Activated naive CD4-positive, alpha-beta T cell treated with anti-CD3 and anti-CD28 coated beads, Interleukin-2, amount 50 U/mL, for 16 hours (primary cell): ENCODE measurements around the gene SYNPO2.

Experiments
- DNase-seq: peaks from one replicate; pipeline ENCODE4 v3.0.0-alpha.2; 2020

The SYNPO2 gene

DNA sequence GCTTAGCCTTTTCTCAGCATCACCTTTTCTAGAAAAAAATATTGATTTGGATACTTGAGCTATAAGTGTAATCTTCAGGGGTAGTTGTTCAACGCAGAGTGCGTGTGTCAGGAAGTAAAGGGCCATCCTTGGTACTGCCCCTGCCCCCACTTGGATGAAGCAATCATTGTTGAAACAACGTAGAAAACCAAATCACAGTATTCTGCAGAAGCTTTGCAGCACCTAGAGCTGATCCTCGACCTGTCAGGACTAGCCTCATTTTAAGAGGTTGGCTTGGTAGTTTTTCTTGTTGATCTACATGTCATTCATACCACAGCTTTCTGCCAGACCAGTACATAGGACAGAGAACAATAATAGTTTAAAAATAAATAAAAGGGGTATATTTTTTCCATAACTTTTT, 181.6 kb downstream of the SYNPO2 start:
- DNase-seq = no peak

DNA sequence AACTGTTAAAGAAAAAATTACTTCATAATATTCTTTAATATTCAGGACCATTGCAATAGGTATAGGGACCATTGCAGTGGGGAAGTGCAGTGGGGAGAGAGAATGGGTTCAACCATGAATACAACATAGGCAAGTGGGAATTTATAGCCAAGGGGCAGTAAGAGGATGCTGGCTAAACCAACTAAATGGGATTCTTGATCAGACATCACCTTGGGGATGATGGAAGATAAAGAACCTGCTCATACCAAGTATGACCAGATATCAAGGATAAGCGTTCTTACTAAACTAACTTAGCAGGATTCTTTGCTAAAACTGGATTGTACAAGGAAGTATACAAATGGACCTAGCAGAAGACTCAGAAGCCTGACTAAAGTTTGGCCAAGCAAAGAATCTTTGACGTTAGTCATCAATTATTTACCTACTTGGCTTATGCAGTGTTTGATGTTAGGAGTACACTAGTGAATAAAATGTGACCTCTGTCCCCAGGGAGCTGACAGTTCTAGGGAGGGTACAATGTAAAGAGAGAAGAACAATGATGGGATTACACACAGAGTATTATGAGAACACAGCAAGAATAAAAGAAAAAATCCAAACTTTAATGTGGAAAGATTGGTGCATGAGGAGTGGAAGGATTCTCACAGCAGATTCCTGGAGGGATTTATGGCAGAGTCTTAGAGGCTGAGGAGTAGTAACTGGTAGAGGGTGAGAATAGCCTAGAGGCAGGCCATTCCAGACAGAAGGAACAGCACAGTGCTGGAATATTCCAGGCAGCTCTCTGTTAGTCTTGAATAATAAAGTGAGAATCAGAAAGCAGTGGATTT, 192.3 kb downstream of the SYNPO2 start:
- no peak for DNase-seq

DNA sequence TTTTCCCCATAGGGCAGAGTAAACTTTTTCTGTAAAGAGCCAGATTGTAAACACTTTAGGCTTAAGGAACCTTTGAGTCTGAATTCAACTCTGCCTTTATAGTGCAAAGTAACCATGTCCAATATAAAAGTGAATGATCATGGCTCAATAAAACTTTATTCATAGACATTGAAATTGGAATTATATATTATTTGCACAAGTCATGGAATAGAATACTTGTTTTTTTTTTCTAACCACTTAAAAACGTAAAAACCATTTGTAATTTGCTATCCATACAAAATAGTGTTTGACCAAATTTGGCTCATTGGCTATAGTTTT, 192.8 kb downstream of the SYNPO2 start:
- no peak for DNase-seq

DNA sequence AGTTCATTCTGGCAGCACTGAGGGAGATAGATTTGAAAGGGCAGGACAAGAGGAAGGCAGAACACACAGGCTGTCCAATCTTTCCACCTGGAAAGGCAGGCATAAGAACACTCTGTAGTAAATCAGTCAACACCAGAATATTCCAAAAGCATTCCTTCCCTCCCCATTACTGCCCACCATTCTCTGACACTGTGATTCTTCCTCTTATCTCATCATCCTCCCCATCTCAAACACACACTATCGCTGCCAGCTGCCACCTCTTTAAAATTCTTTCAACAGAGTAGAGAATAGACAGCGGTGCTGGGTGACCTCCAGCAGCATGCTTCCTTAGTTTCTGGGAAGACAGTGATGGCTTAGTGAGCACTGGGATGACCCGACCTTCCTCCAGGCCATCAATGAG, 193.3 kb downstream of the SYNPO2 start:
- no peak for DNase-seq

DNA sequence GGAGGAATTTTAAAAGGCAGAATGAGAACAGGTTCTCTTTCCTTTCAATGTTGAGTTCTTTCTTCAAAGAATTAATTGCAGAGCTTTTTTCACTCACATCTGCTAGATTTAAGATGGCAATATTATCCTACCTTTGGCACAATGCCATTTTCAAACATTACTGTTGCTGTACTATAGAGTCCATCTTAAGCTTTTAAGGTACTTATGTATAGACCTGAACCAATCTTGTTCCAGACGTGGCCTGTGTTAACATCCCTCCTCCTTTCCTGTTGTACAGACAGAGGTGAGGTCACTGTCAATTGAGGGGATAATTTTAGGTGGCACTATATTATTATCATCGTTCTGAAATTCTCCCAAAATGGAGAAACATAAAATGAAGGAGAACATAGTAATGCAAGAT, 194.0 kb downstream of the SYNPO2 start:
- no peak for DNase-seq

DNA sequence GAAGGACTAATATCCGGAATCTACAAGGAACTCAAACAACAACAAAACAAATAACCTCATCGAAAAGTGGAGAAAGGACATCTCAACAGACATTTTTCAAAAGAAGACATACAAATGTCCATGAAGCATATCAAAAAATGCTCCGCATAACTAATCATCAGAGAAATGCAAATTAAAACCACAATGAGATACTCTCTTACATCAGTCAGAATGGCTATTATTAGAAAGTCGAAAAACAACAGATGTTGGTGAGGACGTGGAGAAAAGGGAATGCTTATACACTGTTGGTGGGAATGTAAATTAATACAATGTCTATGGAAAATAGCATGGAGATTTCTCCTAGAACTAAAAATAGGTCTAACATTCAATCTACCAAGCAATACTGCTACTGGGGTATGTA, 195.9 kb downstream of the SYNPO2 start:
- DNase-seq = no peak

DNA sequence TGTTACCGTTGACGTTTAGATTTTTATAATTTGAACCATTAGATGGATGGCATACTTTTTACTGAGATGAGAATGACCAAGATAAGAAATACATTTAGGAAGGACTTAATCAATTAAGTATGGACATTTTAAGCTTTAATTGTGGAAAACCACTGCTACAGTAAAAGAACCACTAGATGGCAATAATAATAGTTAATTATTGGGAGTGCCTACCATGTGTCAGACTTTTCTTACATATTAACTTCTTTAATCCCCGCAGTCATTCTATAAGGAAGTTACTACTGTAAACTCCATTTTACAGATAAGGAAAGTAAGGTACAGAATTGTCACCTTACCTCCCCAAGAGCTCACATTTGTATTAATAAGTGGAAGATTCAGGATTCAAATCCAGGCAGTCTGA, 198.5 kb downstream of the SYNPO2 start:
- no peak for DNase-seq

DNA sequence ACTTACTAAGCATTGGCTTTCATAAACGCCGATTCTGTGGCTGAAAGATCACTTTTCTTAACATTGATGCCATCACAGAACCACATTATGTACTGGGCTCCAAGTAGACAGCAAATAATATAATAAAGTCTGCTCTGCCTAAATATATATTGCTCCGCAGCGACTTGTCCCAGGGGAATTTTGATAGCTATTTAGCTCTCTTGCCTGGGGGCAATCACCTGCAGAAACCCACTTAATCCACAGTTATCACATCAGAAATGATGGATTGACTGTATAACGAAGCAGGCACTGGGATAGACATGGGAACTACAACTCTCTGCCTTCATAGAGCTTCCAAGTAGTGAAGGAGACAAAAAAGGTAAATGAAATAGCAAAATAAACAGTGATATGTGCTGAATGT, 199.0 kb downstream of the SYNPO2 start:
- DNase-seq = no peak

DNA sequence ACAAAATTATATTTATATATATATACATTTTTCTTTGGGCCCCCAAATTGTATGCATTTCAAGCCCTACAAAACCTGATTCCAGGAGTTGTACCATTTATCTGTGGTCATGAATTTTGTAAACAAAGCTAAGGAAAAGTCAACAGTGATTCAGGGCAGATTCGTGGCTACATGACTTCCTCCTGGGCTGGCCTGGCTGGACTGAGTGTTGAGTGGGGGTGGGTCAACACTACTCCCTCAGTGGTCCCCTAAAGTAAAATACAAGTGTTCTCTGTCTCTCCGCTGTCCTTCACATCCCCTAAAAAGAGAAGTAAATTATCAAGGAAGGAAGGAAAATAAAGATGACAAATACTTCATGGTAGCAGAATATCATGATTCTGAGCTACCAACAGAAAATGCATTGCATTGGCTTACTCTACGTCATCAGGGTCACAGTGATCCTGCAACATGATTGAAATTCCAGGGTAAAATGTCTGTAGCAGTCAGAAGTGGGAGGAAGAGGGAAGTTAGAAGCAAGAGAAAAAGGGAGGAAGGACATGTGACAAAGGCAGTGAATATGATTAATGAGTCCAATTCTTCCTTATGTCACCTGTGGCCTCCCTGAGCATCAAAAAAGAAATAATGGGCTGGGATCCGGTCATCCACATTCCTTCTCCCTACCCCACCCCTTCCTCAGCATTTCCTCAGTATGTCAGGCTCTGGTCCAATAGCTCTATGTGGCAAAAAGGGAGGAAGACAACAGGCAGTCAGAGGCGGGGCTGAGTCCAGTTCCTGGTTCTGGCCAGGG, 204.6 kb downstream of the SYNPO2 start:
- no peak for DNase-seq

DNA sequence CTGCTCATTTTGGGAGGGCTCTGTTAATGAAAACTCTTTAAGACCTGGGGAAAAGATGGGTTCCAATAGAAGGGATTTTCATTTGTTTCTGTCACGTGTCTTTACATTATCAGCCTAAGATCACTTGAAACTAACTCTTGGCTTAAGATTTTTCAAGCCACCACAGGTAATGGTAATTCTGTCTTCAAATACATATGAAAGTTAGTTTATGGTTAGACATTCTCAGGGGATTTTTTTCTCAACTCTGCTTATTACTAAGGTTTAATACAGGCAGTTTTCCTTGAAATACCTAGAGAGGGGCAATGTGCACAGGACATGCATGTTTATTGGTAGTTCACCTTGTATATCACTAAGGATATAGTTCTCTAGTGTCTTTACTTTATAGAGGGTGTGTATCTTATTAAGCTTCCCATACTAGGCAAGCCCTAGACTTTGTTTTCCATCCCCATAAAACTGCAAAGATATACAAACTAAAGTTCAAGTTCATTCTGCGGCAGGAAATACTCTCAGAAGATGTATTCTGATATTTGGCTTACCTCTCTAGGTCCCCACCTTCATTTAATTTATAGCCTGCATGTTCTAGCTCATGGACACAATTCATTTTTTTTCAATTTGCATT, 208.7 kb downstream of the SYNPO2 start:
- no peak for DNase-seq

DNA sequence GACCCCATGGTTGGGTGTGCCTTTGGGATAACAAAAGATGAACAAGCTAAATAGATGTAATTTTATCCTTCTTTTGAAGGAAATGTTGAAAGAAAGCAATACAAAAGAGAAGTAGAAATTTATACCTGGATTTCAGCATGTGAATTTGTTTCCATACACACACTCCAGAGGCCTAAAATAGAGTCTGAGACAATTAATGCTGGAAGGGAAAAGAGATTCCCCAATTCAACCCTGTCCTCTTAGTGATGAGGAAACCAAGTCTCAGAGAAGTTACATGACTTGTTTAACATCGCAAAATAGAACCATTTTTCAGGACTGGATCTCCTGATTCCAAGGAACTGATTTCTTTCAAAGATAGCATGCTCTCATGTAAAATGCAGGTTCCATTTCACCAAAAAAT, 209.7 kb downstream of the SYNPO2 start:
- no peak for DNase-seq

DNA sequence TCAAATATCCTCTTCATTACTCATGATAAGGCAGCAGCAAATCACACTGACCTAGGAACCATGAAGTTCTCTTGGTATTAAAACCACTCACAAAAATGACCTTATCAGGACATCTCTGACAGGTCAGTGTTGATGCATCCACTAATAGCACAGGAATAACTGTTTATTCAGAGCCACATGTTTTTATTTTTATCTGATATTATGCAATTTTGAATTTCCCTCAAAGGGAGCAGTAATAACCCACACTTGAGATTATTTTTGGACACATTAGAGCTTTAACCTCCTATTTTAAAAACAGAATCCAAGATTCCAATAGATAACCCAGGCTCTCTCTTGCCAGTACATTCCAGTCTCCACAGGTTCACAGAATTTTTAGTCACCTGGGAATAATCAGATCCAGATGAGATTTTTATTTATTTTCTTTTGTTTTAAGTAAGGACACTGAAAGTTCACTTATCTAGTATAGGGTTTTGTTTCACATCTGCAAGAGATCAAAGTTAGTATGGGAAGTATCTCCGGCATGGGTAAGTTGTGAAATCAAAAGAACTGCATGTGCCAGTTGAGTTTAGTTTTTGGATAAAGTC, 210.7 kb downstream of the SYNPO2 start:
- DNase-seq = no peak

DNA sequence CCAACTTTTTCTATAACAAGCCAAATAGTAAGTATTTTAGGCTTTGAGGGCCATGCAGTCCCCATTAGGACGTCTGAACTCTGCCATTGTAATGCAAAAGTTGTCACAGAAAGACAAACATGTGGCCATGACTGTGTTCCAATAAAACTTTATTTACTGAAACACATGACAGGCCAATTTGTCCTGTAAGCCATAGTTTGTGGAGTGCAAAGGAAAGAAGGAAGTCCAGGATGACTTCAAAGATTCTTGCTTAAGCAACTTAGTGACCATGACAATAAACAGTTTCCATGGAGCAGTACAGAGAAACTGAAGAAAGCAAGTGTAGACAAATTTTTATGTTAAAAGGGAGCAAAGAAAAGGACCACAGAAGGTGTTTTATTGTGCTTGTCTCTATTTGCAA, 212.0 kb downstream of the SYNPO2 start:
- no peak for DNase-seq

DNA sequence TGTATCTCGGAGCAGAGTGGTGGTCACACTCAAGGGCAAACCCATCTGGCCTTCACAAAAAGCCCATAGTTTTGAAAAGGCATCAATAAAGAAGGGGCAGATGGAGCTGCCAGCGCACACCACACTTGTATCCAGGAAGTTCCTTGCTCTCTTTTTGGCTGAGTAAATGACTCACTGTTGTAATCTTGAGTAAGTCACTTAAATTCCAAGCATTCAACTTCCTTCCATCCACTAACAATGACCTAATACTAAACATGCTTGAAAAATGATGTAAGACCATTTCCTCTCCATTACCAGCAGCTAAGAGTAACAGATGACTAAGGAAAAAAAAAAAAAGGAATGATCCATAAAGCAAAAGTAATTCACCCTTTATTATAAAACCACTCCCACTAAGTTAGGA, 214.6 kb downstream of the SYNPO2 start:
- DNase-seq = no peak

DNA sequence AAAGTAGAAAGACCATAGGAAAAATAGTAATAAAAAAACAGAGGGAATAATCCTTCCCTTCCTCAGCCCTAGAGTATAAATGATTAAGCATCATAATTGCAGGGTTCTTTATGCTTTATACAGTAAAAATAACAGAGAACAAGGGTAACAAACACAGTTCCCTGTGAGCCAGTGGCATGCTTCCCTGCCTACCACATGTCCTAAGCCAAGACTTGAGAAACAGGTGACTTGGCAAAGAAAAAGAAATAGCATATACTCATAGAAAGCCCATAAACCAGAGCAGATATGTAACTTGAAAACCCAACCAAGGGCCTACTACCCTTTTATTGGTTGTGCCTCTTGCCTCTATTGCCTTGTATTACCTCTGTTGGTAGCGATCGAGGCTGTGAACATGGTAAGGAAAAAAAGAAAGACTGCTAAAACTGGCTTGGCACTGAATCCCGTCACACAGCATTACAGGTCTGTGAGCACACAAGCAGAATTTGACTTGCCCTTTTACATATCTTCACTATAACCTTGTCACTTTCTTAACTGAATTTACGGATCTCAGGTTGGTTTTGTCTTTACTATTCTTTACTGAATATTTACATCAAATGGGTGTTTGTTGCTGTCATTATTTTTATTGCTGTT, 216.1 kb downstream of the SYNPO2 start:
- no peak for DNase-seq

DNA sequence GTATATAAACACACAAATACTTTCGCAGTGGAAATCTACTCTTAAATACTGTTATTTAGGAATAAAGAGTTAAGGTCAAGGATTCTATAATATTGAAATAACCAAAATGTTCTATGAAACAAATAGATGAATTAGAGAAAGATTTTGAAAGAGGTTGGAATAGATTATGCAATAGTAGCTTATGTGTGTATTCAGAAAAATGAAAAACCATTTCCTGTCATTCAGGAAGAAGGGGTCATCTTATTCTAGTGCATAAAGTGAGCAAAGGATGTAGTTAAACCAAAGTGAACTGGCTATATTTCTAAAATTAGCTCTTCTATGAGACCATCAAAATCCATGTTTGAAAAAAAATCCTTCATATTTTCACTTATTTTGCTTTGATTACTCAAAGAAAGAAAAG, 217.0 kb downstream of the SYNPO2 start:
- no peak for DNase-seq

DNA sequence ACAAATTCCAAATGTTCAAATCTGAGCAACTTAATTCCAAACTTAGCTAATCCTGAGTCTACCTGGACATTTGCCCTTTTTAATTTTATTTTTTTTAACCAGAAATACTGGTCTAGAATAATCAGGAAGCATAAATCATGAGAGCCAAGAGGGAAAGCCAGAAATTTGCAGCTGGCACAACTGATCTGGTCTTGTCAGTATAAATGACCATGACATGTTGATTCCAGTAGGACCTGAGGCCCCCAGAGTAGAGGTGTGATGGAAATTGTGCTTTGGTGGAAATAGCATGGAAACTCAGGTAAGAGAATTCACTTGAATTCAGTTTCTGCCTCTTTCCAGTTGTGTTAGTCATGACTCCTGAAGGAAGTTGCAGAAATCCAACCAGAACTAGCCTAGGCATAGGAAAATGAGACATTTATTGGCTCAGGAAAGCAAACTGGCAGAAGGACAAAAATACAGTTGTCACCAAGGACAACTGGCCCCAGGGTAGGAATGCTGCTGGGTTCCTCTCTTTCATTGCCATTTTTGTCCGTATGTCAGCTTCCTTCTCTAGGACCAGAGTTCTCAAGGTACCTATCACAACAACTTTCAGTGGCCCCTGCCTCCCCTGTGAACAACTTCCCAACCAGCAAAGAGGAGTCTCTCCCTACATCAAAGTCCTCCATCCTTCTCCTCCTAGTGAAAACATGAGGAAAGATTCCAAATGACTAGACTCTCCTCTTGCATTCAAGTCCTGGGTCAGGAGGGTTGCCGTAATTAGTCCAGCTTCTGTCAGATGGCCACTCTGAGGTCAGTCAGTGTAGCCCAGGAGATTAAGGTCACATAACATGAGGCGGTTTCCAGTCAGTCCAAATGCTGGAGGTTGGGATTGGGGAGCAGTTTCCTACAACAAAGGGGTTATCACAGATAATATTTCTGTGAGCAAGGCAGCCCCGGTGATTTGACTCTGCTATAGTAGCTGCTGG, 217.7 kb downstream of the SYNPO2 start:
- no peak for DNase-seq

DNA sequence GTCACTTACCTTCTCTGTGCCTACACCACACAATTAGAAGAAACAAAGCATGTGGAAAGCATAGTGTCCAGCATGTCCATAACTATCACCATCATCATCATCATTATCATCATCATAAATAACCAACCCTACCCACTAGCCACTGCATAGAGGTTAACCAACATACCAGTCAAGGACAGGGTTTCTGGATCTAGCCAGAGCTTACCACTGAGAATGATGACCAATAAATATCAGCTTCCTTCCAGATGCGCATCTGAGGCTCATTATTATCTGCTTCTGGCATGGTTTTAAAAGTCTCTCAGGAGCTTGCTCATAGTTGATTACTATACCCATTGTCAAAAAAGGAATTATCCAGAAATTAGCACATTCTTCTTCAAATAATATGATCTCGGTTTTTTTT, 221.5 kb downstream of the SYNPO2 start:
- no peak for DNase-seq
